HG02973 (cell line): ENCODE results near the gene NRGN.
A peak's percentile ranks its signal among the peaks of the same experiment; 100 is the strongest.

Experiments
- ATAC-seq: cut with Tn5 transposase; IDR thresholded peaks from one replicate; pipeline ENCODE4 v1.9.1; 2021; ENCODE audit warnings: moderate library complexity; ENCODE audit not compliant: unreplicated experiment

Gene NRGN

DNA sequence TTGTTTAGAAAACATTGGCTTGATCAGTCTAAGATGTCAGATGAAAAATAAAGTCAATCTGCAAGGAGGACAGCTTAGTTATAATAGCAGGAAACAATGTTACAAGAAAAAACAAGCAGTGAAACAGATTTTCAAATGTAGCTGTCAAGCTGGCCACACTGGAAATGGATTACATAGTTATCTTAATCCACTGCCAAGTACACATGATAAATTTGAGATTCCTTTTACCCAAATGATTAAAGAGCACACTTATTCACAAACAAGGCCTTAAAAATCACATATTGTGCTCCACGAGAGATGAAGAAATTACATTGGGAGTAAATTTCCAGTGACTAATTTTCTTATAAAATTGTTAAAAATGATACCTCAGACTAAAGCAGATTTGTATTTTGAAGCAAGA, 39.8 kb downstream of the NRGN start:
- ATAC-seq: no peak

DNA sequence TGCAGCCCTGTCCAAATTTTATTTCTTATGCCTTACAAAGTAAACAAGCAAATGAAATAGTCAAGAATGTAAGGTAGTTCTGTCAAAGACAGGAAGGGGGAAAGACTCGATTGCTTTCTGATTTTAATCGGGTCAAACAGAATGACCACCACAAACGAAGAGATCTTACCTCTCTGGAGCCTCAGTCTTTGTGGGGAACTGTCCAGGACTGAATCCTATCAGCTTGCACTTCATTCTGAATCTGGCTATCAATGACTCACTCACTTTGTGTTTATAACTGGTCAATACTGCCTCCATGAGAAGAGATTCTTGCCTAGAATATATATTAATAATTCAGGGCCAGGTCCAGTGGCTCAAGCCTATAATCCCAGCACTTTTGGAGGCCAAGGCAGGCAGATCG, 43.3 kb downstream of the NRGN start:
- ATAC-seq: no peak

DNA sequence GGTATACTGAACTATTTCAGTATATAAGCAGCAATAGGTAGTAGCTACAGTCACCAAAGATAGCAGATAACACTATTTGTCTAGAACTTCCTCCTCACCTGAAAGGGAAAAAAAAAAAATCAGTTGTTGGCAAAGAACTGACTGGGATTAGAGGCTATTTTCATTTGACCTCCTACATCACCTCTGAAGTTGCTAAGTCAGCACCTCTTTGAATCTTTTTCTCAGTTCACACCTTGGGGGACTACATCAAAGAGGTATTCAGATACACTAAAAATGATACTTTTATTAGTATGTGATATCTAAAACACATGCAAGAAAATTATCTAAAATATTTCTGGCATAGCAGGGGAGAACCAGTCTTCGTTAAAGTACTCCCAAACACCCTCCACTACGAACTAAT, 44.3 kb downstream of the NRGN start:
- ATAC-seq: no peak

DNA sequence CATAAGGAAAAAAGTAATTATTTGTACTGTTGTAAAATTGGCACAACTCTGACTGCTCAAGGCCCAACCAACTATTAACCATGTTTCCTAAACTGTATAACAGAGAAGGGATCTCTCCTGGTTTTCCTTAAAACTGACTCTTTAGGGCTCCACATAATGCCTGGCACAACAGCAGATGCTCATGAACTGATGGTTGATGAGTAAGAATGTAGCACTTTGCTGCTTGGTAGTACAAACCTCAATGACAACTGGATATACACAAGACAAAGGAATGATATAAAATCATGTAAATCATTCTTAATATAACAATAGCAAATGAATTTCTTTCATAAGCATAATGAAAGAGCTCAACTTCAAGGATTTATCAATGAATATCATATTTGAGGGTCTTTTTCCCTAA, 48.8 kb downstream of the NRGN start:
- ATAC-seq: no peak

DNA sequence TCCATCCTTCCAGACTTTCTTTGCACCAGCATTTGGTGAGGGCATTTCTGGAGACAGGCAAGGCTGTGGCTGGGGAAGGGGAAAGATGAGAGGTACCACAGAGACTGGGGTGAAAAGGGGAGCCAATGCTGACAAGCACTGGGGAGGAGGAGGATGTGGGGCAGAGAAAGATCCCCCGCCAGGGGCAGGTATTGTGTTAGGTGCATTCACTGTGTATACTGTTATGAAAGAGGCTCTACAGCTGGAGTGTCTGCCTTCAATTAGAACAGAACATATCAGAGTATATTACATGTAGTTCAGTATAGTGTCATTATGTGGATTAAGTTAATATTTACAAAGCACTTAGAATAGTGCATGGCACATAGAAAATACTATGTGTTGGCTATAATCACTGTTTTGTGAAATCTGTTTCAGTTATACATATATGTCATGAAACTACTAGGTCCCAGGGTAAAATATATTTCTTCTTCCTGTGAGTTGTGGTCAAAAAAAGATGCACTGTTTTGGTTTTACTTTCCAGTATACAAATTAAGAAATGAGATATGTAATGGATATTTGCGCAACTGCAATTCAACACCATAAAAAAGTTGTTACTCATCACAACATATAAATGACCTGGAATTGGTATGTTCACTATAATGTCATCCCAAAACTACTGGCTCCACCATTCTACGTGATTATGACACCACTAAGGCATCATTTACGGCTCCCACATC, 52.0 kb downstream of the NRGN start:
- peak; percentile 69 for ATAC-seq

DNA sequence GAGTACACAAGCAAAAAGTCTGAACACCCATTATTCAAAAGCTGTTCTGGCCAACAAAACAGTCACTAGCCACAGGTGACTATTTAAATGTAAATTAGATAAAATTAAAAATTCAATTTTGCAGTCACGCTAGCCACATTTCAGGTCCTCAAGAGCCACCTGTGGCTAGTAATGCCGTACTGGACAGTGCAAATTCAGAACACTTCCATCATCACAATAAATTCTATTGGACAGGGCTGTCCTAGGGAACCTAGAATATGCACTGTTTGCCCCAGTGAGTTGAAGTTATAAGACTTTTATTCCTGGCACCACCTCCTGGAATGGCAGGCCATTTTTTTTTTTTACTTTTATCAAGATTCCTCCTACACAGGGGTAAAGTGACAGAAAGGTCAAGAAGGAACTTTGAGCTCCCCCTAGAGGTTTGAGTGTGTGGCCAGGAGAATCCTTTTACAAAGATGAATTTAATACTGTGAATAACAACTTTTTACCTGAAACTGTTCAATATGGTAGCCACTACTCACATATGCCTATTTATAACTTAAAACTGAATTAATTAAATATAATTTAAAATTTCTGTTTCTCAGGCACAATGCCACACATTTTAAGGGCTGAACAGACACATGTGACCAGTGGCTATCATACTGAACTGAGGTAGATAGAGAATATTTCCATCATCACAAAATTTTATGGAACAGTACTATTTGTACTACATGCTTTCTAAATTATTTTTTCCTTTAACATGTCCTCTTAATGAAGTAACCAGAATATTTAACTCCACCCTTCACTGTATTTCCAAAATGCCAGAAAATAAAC, 53.9 kb downstream of the NRGN start:
- no peak for ATAC-seq

DNA sequence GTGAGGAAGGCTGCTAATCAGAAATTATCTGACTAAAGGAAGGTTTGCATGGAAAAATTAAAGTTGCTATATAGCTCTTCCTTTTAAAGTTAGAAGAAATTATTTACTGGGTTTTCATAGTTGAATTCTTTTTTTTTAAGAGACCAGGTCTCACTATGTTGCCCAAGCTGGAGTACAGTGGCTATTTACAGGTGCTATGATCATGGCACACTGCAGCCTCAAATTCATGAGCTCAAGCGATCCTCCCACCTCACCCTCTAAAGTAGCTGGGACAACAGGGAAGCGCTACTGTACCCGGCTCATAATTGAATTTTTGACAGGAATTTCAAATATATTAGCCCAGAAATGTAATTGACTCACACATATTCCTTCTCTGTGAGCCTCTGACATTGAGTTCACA, 56.6 kb downstream of the NRGN start:
- no peak for ATAC-seq
